Neutrophil (primary cell): Measurements from ENCODE around the gene MPP2.

Experiments
- H3K27ac ChIP-seq: fragments of 200-600 bp; sonication (generic); 2 replicates; pipeline ENCODE4 v1.5.1; 2016; ENCODE audit warnings: mild to moderate bottlenecking, moderate library complexity
- H3K27me3 ChIP-seq: fragments of 200-600 bp; sonication (generic); 2 replicates; pipeline ENCODE4 v1.6.0; 2016; ENCODE audit warnings: mild to moderate bottlenecking
- H3K36me3 ChIP-seq: fragments of 200-600 bp; sonication (generic); 2 replicates; pipeline ENCODE4 v1.5.1; 2017
- H3K4me1 ChIP-seq, 2 experiments: fragments of 200-600 bp in 1 of 2; sonication (generic) in 1 of 2; 1 replicate in 1 of 2; 2 replicates in 1 of 2; pipeline versions ENCODE4 v1.5.1 to v1.6.1; 2013 to 2016; ENCODE audit warnings: low read depth in 1 of 2, low read length in 1 of 2, mild to moderate bottlenecking in 1 of 2, moderate library complexity in 1 of 2; ENCODE audit not compliant: control insufficient read depth in 1 of 2, insufficient read depth in 1 of 2
- H3K4me3 ChIP-seq, 2 experiments: fragments of 200-600 bp in 1 of 2; sonication (generic) in 1 of 2; 1 replicate in 1 of 2; 2 replicates in 1 of 2; pipeline ENCODE4 v1.5.1; 2013 to 2016; ENCODE audit warnings: low read depth in 1 of 2, low read length in 1 of 2, mild to moderate bottlenecking in 1 of 2, moderate library complexity in 1 of 2
- H3K9me3 ChIP-seq: fragments of 200-600 bp; sonication (generic); 2 replicates; pipeline ENCODE4 v1.5.1; 2016
- TF ChIP-seq, protein P1 (sequence below): fragments of 200-600 bp; sonication (generic); IDR thresholded peaks from 2 replicates; pipeline ENCODE4 v1.5.1; 2016; ENCODE audit warnings: antibody characterized with exemption

Gene MPP2

DNA sequence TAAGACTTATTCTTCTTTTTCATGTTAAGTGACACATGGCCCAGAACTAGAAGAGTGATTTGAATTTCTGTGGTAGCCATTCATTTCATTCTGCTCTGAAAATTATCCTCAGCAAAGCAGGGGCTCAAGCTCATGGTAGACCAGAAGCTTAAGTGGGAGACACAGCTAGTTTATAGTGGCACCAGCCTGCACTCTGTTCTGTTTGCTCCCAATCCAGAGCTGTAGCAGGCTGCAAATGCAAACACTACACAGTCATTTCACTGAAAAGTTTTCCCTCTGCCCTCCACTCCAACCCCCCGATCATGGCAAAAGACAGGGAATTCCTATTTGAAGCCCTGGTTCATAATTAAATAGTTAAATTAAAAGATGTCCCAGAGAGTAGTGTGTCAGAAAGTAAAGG is 17.1 kb downstream of the MPP2 start:
- Histone ChIP-seq H3K27me3 (peaks cover 15% of the 10 kb centered on the region), H3K27ac (no peak overlapping the region), H3K36me3 (no peaks in the 10 kb centered on the region), H3K4me3 (no peak overlapping the region), H3K4me1 (no peaks in the 10 kb centered on the region), H3K9me3 (no peaks in the 10 kb centered on the region)
- TF ChIP-seq, protein P1, sequence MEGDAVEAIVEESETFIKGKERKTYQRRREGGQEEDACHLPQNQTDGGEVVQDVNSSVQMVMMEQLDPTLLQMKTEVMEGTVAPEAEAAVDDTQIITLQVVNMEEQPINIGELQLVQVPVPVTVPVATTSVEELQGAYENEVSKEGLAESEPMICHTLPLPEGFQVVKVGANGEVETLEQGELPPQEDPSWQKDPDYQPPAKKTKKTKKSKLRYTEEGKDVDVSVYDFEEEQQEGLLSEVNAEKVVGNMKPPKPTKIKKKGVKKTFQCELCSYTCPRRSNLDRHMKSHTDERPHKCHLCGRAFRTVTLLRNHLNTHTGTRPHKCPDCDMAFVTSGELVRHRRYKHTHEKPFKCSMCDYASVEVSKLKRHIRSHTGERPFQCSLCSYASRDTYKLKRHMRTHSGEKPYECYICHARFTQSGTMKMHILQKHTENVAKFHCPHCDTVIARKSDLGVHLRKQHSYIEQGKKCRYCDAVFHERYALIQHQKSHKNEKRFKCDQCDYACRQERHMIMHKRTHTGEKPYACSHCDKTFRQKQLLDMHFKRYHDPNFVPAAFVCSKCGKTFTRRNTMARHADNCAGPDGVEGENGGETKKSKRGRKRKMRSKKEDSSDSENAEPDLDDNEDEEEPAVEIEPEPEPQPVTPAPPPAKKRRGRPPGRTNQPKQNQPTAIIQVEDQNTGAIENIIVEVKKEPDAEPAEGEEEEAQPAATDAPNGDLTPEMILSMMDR, result no peak

DNA sequence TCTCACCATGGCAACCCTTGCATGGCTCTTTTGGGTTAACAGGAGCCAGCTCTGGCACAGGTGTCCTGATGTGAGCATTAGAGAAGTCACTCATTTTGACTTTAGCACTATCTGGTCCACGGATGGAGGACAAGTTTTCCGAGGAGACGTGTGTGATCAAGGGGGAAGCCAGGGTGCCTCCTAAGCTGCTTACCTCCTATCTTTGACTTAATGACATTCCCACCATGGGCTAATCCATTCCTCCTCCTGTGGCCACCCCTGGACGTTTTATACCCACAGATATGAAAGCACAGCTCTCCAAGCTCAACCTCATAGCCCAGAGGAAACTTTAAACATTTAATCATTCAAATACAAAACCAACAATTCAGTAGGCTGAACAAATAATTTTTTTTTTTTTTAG is 18.8 kb downstream of the MPP2 start:
- H3K9me3 ChIP-seq, result no peaks in the 10 kb centered on the region
- H3K4me3 ChIP-seq, result no peak overlapping the region
- no peak overlapping the region for H3K27ac ChIP-seq
- TF ChIP-seq, protein P1, result no peak
- H3K27me3 ChIP-seq, result peaks cover 15% of the 10 kb centered on the region
- no peaks in the 10 kb centered on the region for H3K4me1 ChIP-seq
- no peaks in the 10 kb centered on the region for H3K36me3 ChIP-seq

DNA sequence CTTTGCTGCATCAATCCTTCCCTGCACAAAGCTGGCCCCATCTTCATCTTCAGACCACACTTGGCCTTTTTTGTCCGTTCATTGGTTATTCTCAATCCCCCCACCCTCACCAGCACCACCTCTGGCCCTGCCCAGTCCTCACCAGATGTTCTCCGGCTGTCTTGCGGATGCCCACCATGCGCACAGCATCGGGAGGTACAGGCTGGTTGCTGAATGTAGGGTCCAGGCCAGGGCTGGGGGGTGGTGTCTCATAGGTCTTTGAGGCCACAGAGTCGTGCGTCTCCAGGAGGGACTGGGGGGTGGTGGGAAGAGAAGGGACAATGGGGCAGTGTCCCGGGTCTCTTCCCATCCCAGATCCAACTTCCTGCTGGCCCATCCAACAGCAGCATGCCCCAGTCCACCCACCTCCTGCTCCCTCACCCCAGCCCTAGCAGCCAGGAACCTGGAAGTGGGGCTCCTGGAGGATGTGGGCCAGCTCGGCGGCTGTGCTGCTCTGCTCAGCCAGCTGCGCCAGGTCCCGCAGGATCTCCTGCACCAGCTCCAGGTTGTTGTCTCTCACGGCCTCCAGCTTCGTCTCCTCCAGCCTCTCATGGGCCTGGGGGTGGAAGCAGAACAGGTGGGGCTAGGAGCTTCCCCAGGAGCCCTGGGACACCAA is 24.4 kb downstream of the MPP2 start:
- Histone ChIP-seq H3K27me3 (peaks cover 4% of the 10 kb centered on the region), H3K4me1 (no peaks in the 10 kb centered on the region), H3K4me3 (no peak overlapping the region), H3K9me3 (no peaks in the 10 kb centered on the region), H3K27ac (no peak overlapping the region), H3K36me3 (no peaks in the 10 kb centered on the region)
- TF ChIP-seq, protein P1, result no peak

GRCh38 chr17:43881758-43882505 is 25.4 kb downstream of the MPP2 start:
- H3K4me3 ChIP-seq, result no peak overlapping the region
- TF ChIP-seq, protein P1, result no peak
- H3K27ac ChIP-seq, result no peak overlapping the region
- H3K9me3 ChIP-seq, result no peaks in the 10 kb centered on the region
- no peaks in the 10 kb centered on the region for H3K27me3 ChIP-seq
- H3K4me1 ChIP-seq, result no peaks in the 10 kb centered on the region
- no peaks in the 10 kb centered on the region for H3K36me3 ChIP-seq

DNA sequence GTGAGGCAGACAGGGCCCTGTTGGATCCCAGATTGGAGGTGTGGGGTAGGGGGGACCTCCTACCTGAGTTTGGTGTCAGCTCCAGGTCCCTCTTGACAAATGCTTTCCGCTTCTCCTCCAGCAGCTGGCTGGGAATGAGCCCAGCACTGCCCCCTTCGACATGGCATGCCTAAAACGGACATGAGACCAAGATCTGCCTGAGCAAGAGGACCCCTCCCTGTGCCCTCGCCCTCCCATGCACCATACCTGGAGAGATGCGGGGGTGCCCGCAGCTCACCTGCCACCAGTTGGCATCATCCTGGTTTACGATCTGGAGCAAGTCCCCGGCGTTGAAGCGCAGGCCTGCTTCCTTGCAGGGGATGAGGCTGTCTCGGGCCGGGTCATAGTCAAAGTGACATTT is 26.2 kb downstream of the MPP2 start:
- Histone ChIP-seq H3K9me3 (no peaks in the 10 kb centered on the region), H3K4me3 (no peak overlapping the region), H3K27me3 (no peaks in the 10 kb centered on the region), H3K36me3 (no peaks in the 10 kb centered on the region), H3K27ac (no peak overlapping the region), H3K4me1 (no peaks in the 10 kb centered on the region)
- TF ChIP-seq, protein P1, result no peak
